ENCODE results near the gene UBAC2. TPM values are rescaled to one million over a fixed set of nuclear protein-coding genes. Genes with fewer than 3 reads are reported as not detected.
"Not testable (repeated sequence)": the region's sequence is repeated elsewhere in the genome, so short reads cannot be mapped to it uniquely, and the experiment has no call there.

UBAC2 gene
- total RNA-seq, 1 donor from 2014 or later, result 63.5 TPM

GRCh38 chr13:99185606-99186005, 15.0 kb upstream of the UBAC2 start:
- no peak for DNase-seq (ENCODE audit: low read depth)

GRCh38 chr13:99190147-99190985, 10.3 kb upstream of the UBAC2 start:
- DNase-seq (ENCODE audit: low read depth), result no peak

GRCh38 chr13:99191336-99191899, 9.2 kb upstream of the UBAC2 start:
- no peak for DNase-seq (ENCODE audit: low read depth)

GRCh38 chr13:99191900-99192399, 8.7 kb upstream of the UBAC2 start:
- no peak for DNase-seq (ENCODE audit: low read depth)

GRCh38 chr13:99192480-99192879, 8.2 kb upstream of the UBAC2 start:
- DNase-seq (ENCODE audit: low read depth), result no peak

- no peak for DNase-seq (ENCODE audit: low read depth)
Measured at GRCh38 chr13:99193152-99193551, 7.5 kb upstream of the UBAC2 start.

GRCh38 chr13:99196466-99197116, 4.1 kb upstream of the UBAC2 start:
- no peak for DNase-seq (ENCODE audit: low read depth)

- DNase-seq (ENCODE audit: low read depth), result no peak
Measured at GRCh38 chr13:99197117-99197651, 3.5 kb upstream of the UBAC2 start.

GRCh38 chr13:99199541-99200431, 868 bp upstream of the UBAC2 start:
- no peak for DNase-seq (ENCODE audit: low read depth)

- no peak for DNase-seq (ENCODE audit: low read depth)
Measured at GRCh38 chr13:99203601-99204579, 3.2 kb downstream of the UBAC2 start.

- no peak for DNase-seq (ENCODE audit: low read depth)
Measured at GRCh38 chr13:99205621-99206220, 5.1 kb downstream of the UBAC2 start.

- no peak for DNase-seq (ENCODE audit: low read depth)
Measured at GRCh38 chr13:99206226-99206625, 5.6 kb downstream of the UBAC2 start.

GRCh38 chr13:99206873-99207272, 6.2 kb downstream of the UBAC2 start:
- DNase-seq (ENCODE audit: low read depth), result no peak

GRCh38 chr13:99207511-99207910, 6.9 kb downstream of the UBAC2 start:
- no peak for DNase-seq (ENCODE audit: low read depth)

- no peak for DNase-seq (ENCODE audit: low read depth)
Measured at GRCh38 chr13:99208185-99208584, 7.5 kb downstream of the UBAC2 start.

- no peak for DNase-seq (ENCODE audit: low read depth)
Measured at GRCh38 chr13:99208845-99209527, 8.3 kb downstream of the UBAC2 start.

GRCh38 chr13:99210627-99211026, 10.0 kb downstream of the UBAC2 start:
- DNase-seq (ENCODE audit: low read depth), result not testable (repeated sequence)

- no peak for DNase-seq (ENCODE audit: low read depth)
Measured at GRCh38 chr13:99211421-99212035, 10.9 kb downstream of the UBAC2 start.

GRCh38 chr13:99214232-99214631, 13.6 kb downstream of the UBAC2 start:
- no peak for DNase-seq (ENCODE audit: low read depth)

All from renal cortical epithelial cell (primary cell).